ENCODE measurements around the gene GARIN3. TPM values are rescaled to one million over a fixed set of nuclear protein-coding genes. Genes with fewer than 3 reads are reported as not detected.
"Not testable (repeated sequence)": the region's sequence is repeated elsewhere in the genome, so short reads cannot be mapped to it uniquely, and the experiment has no call there.

GARIN3 gene
- not detected in 2 replicates for total RNA-seq

- DNase-seq = no peak
These were observed at the start of gene GARIN3 for GRCh38 chr5:157166214-157167213. Gene GARIN3 (minus strand): TSS chr5:157166264. CDS start chr5:157166168, 96 bp downstream.

- DNase-seq = no peak
These were observed 49.6 kb upstream of the GARIN3 start for GRCh38 chr5:157215514-157216167.

GRCh38 chr5:157214861-157215513, 48.9 kb upstream of the GARIN3 start:
- no peak for DNase-seq

GRCh38 chr5:157214415-157214814, 48.4 kb upstream of the GARIN3 start:
- DNase-seq = no peak

GRCh38 chr5:157213527-157214243, 47.6 kb upstream of the GARIN3 start:
- no peak for DNase-seq

- DNase-seq = no peak
These were observed 46.2 kb upstream of the GARIN3 start for GRCh38 chr5:157212307-157212706.

- not testable (repeated sequence) for DNase-seq
These were observed 44.6 kb upstream of the GARIN3 start for GRCh38 chr5:157210652-157211051.

GRCh38 chr5:157205708-157206107, 39.6 kb upstream of the GARIN3 start:
- no peak for DNase-seq

GRCh38 chr5:157204765-157205164, 38.7 kb upstream of the GARIN3 start:
- DNase-seq = no peak

GRCh38 chr5:157203417-157203816, 37.4 kb upstream of the GARIN3 start:
- DNase-seq = no peak

- DNase-seq = no peak
These were observed 35.8 kb upstream of the GARIN3 start for GRCh38 chr5:157201857-157202256.

GRCh38 chr5:157198277-157198986, 32.4 kb upstream of the GARIN3 start:
- DNase-seq = no peak

GRCh38 chr5:157197086-157197485, 31.0 kb upstream of the GARIN3 start:
- no peak for DNase-seq

- DNase-seq = no peak
These were observed 30.0 kb upstream of the GARIN3 start for GRCh38 chr5:157196045-157196444.

GRCh38 chr5:157193699-157194424, 27.8 kb upstream of the GARIN3 start:
- no peak for DNase-seq

GRCh38 chr5:157189223-157189622, 23.2 kb upstream of the GARIN3 start:
- no peak for DNase-seq

- no peak for DNase-seq
These were observed 22.2 kb upstream of the GARIN3 start for GRCh38 chr5:157188270-157188669.

GRCh38 chr5:157187046-157187754, 21.1 kb upstream of the GARIN3 start:
- DNase-seq = no peak

- DNase-seq = no peak
These were observed 20.4 kb upstream of the GARIN3 start for GRCh38 chr5:157186309-157187045.

- DNase-seq = not testable (repeated sequence)
These were observed 19.1 kb upstream of the GARIN3 start for GRCh38 chr5:157185122-157185521.
